ENCODE data around the gene MYLK2.
A peak's percentile ranks its signal among the peaks of the same experiment; 100 is the strongest.
"Not testable (repeated sequence)": the region's sequence is repeated elsewhere in the genome, so short reads cannot be mapped to it uniquely, and the experiment has no call there.

MYLK2 gene

DNA sequence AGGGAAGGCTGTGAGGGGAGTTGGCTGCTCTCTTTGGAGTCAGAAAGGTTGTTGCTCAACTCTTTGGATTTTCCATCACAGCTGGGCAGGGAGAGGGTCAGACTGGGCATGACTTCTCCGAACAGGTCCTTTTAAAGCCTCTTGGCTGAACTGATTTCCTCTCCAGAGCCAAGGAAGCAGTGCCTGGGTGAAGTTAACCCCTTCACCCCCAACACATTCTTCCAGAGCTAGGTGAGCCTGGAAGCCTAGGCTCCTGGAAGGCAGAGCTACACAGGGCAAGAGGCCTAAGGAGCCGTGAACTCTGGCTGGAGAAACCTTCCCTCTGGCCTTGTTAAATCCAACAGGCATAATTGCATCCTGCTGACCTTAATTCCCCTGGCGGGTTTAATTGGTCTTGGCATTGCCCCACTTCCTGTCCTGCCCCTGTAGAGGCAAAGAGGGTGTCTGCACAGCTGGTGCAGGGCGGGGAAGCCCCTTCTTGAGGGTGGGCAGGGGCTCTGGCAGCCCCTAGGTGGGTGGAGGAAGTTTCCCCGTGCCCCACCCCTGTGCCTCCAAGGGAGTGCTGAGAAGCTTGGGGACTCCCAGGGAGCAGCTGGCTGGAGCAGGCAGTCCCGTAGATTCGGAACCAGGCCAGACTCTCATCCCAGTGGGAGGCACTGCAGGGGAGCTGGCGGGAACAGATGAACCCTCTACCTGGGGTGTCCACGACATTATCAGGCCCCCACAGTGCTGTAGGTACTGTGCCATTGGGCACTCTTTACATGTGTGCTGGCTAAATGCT is 3.6 kb upstream of the MYLK2 start:
- DNase-seq (ENCODE audit: low read depth in 1 of 2, low spot score in 1 of 2), result no peak

DNA sequence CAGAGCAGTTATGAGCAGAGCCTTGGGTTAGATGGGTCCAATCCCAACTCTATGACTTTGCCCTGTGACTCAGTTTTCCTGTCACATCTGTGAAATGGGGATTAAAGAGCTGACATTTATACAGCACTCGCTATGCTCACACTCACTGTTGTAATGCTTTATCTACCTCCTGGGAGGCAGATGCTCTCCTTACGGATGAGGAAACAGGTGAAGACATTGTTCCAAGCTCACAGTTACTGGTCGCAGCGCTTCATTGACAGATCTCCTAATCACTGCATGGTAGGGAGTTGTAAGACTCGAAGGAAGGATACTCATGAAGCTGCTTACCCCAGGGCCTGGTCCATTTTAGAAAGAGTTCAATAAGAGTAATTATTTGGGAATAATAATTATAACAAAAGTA is 2.9 kb upstream of the MYLK2 start:
- no peak for DNase-seq (ENCODE audit: low read depth in 1 of 2, low spot score in 1 of 2)

DNA sequence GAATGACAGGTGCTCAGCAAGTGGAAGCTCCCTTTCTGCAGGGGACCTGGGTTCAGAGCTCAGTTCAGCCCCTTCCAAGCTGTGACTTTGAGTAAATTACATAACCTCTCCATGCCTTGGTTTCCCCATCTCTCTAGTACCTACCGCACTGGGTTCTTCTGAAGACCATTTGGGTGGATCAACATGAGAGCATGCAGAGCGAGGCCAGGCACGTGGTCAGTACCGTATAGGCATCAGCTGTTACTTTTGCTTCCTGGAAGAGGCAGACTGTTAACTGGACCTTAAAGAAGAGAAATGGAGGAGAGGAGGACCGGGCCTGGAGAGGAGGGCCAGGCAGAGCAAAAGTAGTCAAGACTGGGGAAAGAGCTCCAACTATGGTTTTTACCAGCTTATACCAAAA is 1.7 kb upstream of the MYLK2 start:
- DNase-seq (ENCODE audit: low read depth in 1 of 2, low spot score in 1 of 2), result no peak

DNA sequence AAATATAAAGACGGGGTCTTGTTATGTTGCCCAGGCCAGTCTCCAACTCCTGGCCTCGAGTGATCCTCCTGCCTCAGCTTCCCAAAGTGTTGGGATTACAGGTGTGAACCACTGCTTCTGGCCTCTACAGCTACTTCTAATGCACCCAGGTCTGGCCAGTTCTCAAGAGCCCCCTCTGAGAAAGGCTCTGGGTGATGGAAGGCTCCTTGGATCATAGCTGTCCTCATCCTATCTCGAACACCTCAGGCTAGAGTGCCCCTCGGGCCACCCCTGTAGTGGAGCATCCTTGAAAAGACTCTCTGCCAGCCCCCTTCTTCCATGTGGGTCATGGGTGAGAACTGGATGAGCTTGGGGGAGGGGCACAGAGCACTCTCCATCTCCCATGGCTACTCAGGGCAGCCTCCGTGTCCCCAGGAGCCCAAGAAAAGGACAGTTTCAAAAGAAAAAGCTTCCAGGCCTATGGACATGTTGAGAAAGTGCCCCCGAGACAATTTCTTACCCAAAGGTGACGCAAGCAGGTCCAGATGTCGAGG is 714 bp upstream of the MYLK2 start:
- no peak for DNase-seq (ENCODE audit: low read depth in 1 of 2, low spot score in 1 of 2)

DNA sequence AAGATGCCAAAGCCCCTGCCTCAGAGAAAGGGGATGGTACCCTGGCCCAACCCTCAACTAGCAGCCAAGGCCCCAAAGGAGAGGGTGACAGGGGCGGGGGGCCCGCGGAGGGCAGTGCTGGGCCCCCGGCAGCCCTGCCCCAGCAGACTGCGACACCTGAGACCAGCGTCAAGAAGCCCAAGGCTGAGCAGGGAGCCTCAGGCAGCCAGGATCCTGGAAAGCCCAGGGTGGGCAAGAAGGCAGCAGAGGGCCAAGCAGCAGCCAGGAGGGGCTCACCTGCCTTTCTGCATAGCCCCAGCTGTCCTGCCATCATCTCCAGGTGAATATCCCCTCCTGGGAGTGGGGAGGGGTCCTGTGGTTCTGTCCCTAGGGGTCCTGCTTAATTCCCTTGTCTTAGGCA is 1.1 kb downstream of the MYLK2 start:
- DNase-seq (ENCODE audit: low read depth in 1 of 2, low spot score in 1 of 2), result no peak

DNA sequence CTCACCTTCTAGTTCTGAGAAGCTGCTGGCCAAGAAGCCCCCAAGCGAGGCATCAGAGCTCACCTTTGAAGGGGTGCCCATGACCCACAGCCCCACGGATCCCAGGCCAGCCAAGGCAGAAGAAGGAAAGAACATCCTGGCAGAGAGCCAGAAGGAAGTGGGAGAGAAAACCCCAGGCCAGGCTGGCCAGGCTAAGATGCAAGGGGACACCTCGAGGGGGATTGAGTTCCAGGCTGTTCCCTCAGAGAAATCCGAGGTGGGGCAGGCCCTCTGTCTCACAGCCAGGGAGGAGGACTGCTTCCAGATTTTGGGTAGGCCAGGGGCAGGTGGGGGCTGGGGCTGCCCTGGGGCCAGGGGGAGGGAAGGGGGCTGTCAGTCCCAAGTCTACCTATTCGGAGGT is 2.3 kb downstream of the MYLK2 start:
- no peak for DNase-seq (ENCODE audit: low read depth in 1 of 2, low spot score in 1 of 2)

DNA sequence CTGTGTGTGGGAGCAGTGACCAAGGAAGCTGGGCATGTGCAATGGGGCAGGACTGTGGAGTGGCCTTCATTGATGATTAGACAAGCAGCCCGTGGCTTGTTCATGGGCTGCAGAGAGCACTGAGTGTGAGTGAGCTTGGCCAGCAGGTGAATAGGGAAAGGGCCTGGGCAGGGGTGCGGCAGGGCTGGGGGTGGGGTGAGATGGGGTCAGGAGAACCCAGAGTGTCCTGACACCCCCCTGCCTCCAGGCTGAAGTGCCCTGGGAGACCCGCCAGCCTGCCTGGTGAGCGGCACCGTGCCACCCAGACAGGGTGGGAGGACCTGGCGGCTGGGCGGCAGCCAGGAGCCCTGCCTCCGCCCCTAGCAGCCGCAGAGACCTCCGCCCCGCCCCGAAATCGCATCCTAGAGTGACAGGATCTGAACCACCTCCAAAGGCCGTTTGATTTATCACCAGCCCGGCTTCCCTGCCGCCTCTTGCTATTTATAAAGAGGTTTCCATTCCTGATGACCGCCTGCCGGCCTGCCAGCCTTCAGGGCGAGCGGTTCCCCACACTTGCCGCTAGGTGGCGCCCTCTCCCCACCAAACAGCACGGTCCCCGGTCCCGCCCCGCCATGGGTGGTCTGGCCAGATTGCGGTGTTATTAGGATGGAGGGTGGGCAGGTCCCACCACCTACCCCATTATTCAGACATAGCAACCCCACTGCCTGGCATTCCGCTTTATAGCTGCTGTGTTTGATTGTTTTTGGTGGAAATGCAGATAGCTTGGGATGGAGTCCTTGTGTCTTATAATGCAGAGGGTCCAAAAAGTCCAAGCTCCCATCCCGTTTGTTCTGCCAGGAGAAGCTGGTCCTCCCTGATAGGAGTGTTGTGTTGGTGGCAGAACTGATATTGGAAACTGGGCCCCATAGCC is 3.5 kb downstream of the MYLK2 start:
- peak; percentile 56 to 65 for DNase-seq (ENCODE audit: low read depth in 1 of 2, low spot score in 1 of 2)

DNA sequence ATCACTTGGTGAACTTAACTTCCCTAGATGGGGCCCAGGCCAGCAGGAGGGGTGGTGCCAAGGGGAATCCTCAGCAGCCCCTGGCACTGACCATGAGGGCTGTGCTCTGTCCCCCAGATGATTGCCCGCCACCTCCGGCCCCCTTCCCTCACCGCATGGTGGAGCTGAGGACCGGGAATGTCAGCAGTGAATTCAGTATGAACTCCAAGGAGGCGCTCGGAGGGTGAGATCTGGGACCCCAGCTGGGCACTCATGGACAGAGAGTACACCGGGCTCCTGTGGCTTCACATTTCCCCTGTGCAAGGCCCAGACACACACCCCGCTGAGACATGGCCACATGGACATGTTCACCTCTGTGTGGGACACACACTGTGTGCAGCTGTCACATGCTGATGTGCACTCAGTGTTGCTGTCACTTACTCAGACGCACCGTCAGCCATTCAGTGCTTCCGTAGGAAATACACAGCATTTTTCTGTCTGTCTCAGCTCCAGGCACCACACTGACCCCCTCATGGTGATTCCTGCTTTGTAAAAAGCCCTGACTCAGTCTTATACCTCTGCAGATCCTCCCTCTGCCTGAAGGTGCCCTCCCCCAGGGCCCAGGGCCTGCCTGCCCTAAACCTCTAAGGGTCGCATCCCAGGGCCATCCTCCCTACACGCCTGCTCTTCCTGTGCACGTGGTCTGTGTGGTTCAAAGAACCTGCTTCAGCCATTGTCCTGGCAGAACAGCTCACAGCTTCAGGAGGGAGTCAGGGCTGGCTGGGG is 4.4 kb downstream of the MYLK2 start:
- DNase-seq (ENCODE audit: low read depth in 1 of 2, low spot score in 1 of 2), result no peak

DNA sequence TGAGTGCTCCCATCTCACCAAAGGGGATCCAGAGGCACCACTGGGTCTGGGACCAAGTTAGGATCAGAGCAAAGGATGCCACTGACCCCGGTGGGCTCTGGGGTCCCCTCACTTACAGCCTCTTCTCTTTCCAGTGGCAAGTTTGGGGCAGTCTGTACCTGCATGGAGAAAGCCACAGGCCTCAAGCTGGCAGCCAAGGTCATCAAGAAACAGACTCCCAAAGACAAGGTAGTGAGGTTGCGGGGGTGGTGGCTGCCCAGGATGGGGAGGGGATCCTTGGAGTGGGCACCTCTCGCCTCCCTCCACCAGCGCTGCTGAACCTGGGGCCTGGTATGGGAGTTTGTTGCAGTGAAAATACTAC is 4.9 kb downstream of the MYLK2 start:
- DNase-seq (ENCODE audit: low read depth in 1 of 2, low spot score in 1 of 2), result no peak

DNA sequence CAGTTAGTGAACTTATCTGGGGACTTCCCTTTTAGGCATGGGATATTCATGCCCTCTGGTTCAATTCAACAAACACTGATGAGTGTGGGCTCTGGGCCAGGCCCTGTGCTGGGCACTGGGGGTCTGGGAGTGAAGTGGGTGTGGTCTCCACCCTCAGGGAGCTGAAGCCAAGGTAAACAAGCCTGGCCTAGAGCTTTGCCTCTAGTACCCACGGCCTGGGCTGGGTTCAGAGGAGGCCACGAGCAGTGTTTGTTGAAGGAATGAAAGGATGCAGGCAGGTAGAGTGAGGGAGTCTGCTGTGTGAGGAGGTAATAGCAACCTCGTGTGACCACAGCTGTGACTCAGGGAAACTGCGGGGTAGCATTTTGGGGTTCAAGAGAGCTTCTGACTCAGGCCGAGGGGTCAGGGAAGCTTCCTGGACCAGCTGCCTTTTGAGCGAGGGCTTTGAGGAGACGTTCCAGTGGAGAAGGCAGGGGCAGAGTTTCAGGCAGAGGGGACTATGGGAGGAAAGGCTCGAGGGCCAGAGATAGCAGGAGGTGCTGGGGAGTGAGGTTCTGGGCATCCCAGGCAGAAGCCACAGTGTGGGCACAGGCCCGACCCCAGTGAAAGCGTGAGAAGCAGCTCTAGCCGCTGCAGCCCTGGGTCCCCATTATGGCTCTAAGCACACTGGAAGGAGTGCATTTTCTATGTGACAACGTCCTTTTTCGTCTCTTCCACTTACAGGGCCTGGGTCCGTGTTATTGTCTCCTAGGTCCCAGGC is 5.6 kb downstream of the MYLK2 start:
- no peak for DNase-seq (ENCODE audit: low read depth in 1 of 2, low spot score in 1 of 2)

DNA sequence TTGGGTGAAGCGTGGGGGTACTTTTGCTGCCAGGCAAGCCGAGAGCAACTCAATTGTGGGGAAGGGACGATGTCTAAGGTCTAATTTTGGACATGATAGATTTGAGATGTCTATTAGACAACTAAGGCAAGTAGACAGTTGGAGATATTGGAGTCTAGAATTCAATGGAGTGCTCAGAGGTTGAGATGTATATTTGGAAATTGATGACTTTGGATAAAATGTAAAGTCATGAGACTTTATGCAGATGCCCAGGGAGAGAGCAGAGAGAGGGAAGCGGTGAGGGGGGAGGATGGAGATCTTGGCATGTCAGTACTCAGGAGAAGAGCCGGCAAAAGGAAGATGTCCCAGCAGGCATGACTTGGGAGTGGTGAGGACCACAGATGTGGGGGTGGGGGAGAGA is 6.9 kb downstream of the MYLK2 start:
- DNase-seq (ENCODE audit: low read depth in 1 of 2, low spot score in 1 of 2), result no peak

DNA sequence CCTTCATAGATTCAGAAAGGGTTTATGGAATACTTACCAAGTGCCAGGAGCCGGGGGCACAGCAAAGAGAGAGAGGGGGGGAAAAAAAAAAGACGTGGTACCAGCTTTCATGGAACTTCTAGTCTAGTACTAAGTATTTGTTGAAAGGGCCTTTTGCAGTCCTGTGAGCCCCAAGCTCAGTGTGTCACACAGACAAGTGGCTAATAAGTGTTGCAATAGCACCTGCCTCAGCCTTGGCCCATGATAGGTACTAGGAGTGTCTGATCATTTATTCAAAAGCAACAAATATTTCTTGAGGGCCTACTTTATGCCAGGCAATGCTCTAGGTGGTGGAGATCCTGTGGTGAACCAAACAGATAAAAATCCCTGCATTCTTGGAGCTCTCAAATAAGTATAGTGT is 7.9 kb downstream of the MYLK2 start:
- no peak for DNase-seq (ENCODE audit: low read depth in 1 of 2, low spot score in 1 of 2)

DNA sequence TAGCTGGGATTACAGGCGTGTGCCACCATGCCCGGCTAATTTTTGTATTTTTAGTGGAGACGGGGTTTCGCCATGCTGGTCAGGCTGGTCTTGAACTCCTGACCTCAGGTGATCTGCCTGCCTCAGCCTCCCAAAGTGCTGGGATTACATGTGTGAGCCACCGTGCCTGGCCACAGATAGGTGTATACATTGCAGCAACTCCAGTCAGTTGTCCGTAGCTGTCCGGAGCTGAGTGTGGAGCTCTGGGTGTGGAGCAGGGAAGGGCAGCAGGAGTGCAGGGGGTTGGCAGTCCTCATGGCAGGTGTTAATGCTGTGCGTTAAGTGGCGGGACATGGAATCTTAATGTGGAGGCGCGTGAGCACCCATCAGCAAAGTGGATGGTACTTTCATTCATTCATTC is 8.9 kb downstream of the MYLK2 start:
- not testable (repeated sequence) for DNase-seq (ENCODE audit: low read depth in 1 of 2, low spot score in 1 of 2)

DNA sequence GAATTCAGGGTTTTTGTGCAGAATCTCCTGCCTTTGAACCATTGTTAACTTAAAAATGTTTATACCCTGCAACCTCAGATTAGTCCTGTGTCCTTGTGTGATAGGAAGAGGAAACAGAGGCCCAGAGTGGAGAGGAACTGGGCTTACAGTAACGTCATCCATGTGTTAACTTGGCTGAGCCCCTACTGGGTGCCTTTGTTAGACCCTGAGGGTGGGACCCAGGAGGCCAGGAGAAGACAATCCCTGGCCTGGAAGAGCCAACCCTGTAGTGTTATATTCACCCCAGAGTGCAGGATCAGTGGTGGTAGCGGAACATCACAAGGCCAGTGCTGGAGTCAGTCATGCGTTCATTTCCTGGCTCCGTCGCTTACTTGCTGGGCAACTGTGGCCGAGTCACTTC is 10.6 kb downstream of the MYLK2 start:
- no peak for DNase-seq (ENCODE audit: low read depth in 1 of 2, low spot score in 1 of 2)

DNA sequence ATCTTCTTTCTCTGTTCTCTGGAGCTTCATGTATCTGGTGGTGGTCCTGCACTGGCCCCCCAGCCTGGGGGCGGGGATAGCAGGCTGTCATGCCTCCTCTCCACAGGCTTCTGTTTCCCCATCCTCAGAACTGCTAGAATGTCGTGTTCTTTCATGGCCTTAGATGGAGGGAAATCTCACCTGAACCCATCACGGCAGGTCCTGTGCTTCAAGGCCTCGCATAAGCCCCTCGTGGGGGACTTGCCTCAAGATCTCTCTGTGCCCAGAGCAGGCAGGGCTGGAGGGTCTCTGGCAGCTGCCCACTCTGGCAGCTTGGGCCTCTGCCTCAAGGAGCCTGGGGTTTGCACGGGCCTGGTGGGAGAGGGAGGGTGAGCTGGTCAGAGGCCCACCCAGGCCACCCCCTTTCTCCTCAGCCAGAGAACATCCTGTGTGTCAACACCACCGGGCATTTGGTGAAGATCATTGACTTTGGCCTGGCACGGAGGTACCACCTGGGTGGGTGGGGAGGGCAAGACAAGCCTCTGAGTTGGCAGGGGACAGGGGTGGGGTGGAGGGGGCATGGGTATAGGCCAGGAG is 11.3 kb downstream of the MYLK2 start:
- DNase-seq (ENCODE audit: low read depth in 1 of 2, low spot score in 1 of 2), result no peak

DNA sequence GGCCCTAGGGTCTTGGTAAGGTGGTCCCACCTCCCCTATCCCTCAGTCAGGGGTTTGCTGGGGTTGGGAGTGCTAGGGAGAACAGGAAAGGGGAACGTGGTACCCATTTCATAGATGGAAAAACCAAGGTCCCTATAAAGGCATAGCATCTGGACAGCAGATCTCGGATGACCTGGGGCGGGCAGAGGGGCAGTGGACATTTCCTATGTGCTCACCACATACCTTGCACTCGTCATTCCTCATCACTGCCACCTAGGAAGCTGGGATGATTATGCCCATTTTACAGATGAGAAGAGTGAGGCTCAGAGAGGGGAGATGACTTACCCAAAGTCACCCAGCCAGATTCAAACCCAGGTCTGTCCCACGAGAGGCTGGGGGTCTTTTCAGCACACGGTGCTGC is 12.1 kb downstream of the MYLK2 start:
- DNase-seq (ENCODE audit: low read depth in 1 of 2, low spot score in 1 of 2), result no peak

DNA sequence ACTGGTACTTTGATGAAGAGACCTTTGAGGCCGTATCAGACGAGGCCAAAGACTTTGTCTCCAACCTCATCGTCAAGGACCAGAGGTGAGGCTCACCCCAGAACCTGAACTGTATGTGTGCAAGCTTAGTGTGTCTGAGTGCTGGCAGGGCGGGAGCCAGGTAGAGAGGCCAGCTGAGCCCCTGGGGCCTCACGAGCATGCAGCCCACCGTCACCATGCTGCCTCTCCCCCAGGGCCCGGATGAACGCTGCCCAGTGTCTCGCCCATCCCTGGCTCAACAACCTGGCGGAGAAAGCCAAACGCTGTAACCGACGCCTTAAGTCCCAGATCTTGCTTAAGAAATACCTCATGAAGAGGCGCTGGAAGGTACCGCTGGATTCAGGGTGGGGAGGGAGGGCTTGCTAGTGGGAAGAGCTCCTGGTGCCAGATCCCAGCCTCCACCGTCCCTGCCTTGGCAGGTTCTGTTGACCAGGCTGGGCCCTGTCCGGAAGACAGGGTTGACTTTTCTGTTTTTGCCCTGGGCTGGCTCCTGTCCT is 12.7 kb downstream of the MYLK2 start:
- no peak for DNase-seq (ENCODE audit: low read depth in 1 of 2, low spot score in 1 of 2)

DNA sequence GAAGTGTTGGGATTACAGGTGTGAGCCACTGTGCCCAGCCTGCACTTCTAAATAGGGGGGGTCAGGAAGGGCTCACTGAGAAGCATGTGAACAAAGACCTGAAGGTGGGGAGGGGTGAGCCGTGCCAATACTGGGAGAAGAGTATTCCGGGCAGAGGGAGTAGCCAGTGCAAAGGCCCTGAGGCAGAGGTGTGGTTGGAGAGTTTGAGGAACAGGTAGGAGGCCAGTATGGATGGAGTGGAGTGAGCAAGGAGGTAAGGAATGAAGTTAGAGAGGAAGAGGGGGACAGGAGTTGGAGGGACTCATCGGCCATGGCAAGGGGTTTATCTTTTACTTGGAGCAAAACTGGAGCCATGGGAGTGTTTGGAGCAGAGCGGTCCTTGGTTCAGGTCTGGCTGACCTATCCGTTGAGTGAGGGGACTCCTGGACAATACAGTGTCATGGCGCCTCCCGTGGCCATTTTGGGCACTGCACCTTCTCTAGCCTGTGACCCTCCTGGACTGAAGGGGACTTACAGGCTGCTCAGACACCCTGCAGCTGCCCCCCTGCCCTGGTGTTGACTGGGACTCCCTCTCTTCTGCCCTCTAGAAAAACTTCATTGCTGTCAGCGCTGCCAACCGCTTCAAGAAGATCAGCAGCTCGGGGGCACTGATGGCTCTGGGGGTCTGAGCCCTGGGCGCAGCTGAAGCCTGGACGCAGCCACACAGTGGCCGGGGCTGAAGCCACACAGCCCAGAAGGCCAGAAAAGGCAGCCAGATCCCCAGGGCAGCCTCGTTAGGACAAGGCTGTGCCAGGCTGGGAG is 14.2 kb downstream of the MYLK2 start:
- peak; percentile 30 to 48 for DNase-seq (ENCODE audit: low read depth in 1 of 2, low spot score in 1 of 2)

DNA sequence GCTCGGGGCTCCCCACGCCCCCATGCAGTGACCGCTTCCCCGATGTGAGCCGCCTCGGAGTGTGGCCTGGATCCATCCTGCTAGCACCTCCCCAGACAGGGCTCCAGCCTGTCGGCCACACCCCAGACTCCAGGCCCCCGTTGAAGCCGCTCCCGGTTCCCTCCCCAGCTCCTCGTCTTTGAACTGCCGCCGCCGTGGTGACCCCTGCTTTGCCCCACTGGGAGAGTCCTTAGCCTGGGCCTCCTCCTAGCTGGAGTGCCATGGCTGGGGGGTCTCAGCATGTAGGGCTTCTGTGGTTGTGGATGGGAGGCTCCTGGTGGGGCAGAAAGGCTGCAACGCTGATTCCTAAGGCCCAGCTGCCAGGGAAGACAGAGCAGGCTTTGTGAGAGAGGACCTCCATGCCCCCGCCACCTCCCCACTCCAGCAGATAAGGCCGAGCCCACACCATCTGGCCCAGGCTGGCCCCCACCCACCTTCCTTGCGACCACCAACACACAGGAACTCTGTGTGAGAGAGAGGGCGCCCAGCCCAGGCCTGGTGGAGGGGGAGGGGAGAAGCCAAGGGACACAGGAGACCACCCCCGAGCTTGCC is 14.9 kb downstream of the MYLK2 start:
- no peak for DNase-seq (ENCODE audit: low read depth in 1 of 2, low spot score in 1 of 2)

All from activated T-helper 1 cell treated with anti-CD3 and anti-CD28 coated beads, Interleukin-2, amount 50 U/mL, for 16 hours (primary cell).